ENCODE results near the gene MAST4. TPM values are rescaled to one million over a fixed set of nuclear protein-coding genes. Genes with fewer than 3 reads are reported as not detected.
A peak's percentile ranks its signal among the peaks of the same experiment; 100 is the strongest.

The MAST4 gene
- total RNA-seq, 1 experiment from 2014 or later: 26.5 TPM

GRCh38 chr5:67006500-67006848, 410.3 kb downstream of the MAST4 start:
- intact Hi-C loops (cut with micrococcal nuclease): loop anchor here (5.0 kb wide), 3 partner anchors 56 to 141 kb away; no protein-coding TSS in a partner anchor
- POLR2A ChIA-PET: interaction anchor here (1.3 to 7.9 kb wide), 9 partner anchors 8 to 177 kb away, joined by 5 to 191 read pairs (median 28); no protein-coding TSS in a partner anchor
- CTCF ChIA-PET: no interaction called here

GRCh38 chr5:67009028-67009427, 412.8 kb downstream of the MAST4 start:
- TF ChIP-seq, protein P1, sequence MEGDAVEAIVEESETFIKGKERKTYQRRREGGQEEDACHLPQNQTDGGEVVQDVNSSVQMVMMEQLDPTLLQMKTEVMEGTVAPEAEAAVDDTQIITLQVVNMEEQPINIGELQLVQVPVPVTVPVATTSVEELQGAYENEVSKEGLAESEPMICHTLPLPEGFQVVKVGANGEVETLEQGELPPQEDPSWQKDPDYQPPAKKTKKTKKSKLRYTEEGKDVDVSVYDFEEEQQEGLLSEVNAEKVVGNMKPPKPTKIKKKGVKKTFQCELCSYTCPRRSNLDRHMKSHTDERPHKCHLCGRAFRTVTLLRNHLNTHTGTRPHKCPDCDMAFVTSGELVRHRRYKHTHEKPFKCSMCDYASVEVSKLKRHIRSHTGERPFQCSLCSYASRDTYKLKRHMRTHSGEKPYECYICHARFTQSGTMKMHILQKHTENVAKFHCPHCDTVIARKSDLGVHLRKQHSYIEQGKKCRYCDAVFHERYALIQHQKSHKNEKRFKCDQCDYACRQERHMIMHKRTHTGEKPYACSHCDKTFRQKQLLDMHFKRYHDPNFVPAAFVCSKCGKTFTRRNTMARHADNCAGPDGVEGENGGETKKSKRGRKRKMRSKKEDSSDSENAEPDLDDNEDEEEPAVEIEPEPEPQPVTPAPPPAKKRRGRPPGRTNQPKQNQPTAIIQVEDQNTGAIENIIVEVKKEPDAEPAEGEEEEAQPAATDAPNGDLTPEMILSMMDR (IDR thresholded peaks at IDR 0.05; ENCODE audit: unreplicated experiment): no peak
- BruUV-seq (replicated peaks): no TSS peak
- ChIA-PET CTCF (no interaction called here), POLR2A (interaction anchor here (0.6 to 8.1 kb wide), 6 partner anchors 6 to 610 kb away, joined by 3 to 191 read pairs (median 30); no protein-coding TSS in a partner anchor)
- DNase-seq (ENCODE audit: unreplicated experiment): no peak
- Mint-ChIP-seq H3K27me3 (ENCODE audit: insufficient read depth, unreplicated experiment) (no peaks in the 10 kb centered on the region), H3K27ac (ENCODE audit: low read depth, unreplicated experiment) (peak overlapping the region; percentile 92), H3K36me3 (ENCODE audit: insufficient read depth, unreplicated experiment) (no peaks in the 10 kb centered on the region), H3K9me3 (ENCODE audit: unreplicated experiment) (no peaks in the 10 kb centered on the region), H3K4me3 (ENCODE audit: unreplicated experiment) (peak overlapping the region; percentile 24), H3K4me1 (ENCODE audit: insufficient read depth, unreplicated experiment) (peaks cover 75% of the 10 kb centered on the region)
- intact Hi-C loops (cut with micrococcal nuclease): loop anchor here (5.0 kb wide), 3 partner anchors 53 to 138 kb away; no protein-coding TSS in a partner anchor

More at GRCh38 chr5:67006500-67006848, 410.3 kb downstream of the MAST4 start:
- Mint-ChIP-seq H3K27ac (ENCODE audit: low read depth, unreplicated experiment) (peak overlapping the region; percentile 97), H3K4me3 (ENCODE audit: unreplicated experiment) (peak overlapping the region; percentile 96), H3K9me3 (ENCODE audit: unreplicated experiment) (no peaks in the 10 kb centered on the region), H3K4me1 (ENCODE audit: insufficient read depth, unreplicated experiment) (peaks cover 59% of the 10 kb centered on the region), H3K36me3 (ENCODE audit: insufficient read depth, unreplicated experiment) (no peaks in the 10 kb centered on the region), H3K27me3 (ENCODE audit: insufficient read depth, unreplicated experiment) (no peaks in the 10 kb centered on the region)
- DNase-seq (ENCODE audit: unreplicated experiment): no peak
- TF ChIP-seq, protein P1 (IDR thresholded peaks at IDR 0.05; ENCODE audit: unreplicated experiment): no peak
- no TSS peak for BruUV-seq (replicated peaks)

DNA sequence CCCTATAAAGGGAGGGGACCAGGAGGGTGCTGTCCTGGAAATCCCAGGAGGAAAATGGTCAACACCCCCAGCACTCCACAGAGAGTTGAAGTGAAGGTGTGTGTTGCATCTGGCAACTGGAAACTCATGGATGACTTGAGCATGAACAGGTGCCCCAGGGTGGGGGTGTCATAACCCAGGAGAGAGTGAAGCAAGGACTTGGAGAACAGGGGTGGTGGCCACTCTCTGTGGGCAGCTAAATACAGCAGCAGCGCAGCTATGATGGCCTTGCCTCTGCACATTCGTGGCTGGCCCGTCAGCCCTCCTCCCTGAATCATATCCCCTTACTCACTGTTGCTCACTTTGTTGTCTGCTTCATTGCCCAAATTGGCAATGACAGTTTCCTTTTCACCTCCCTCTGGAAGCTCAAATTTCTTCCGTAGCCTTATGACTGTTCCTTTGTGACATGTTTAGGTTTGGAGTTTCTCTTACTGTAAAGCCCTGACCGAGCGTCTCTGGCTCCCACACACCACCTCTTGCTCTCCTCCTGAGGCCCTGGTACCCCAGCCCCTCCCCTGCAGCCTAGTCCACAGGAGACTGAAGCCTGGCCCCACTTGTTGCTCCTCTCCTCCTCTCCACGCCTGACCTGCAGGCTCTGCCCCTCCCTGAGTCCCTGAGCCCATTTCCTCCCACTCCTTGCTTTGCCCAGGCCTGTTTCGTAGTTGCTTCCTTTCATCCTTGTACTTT, 414.7 kb downstream of the MAST4 start:
- no peaks in the 10 kb centered on the region for H3K27me3 Mint-ChIP-seq (ENCODE audit: insufficient read depth, unreplicated experiment)
- TSS peak; percentile 66 for BruUV-seq (replicated peaks)
- intact Hi-C loops (cut with micrococcal nuclease): loop anchor here (5.0 kb wide), 1 partner anchor 196 kb away; no protein-coding TSS in a partner anchor
- POLR2A ChIA-PET: interaction anchor here (0.7 to 8.1 kb wide), 18 partner anchors 6 to 207 kb away, joined by 3 to 191 read pairs (median 4); no protein-coding TSS in a partner anchor
- DNase-seq (ENCODE audit: unreplicated experiment): peak; percentile 90
- peak overlapping the region; percentile 92 for H3K27ac Mint-ChIP-seq (ENCODE audit: low read depth, unreplicated experiment)
- H3K4me3 Mint-ChIP-seq (ENCODE audit: unreplicated experiment): peak overlapping the region; percentile 65
- no peaks in the 10 kb centered on the region for H3K9me3 Mint-ChIP-seq (ENCODE audit: unreplicated experiment)
- CTCF ChIA-PET: interaction anchor here (0.6 to 3.0 kb wide), 3 partner anchors 12 to 704 kb away, joined by 3 to 9 read pairs (median 3); no protein-coding TSS in a partner anchor
- TF ChIP-seq, protein P1 (IDR thresholded peaks at IDR 0.05; ENCODE audit: unreplicated experiment): no peak
- peaks cover 80% of the 10 kb centered on the region for H3K4me1 Mint-ChIP-seq (ENCODE audit: insufficient read depth, unreplicated experiment)
- H3K36me3 Mint-ChIP-seq (ENCODE audit: insufficient read depth, unreplicated experiment): no peaks in the 10 kb centered on the region

DNA sequence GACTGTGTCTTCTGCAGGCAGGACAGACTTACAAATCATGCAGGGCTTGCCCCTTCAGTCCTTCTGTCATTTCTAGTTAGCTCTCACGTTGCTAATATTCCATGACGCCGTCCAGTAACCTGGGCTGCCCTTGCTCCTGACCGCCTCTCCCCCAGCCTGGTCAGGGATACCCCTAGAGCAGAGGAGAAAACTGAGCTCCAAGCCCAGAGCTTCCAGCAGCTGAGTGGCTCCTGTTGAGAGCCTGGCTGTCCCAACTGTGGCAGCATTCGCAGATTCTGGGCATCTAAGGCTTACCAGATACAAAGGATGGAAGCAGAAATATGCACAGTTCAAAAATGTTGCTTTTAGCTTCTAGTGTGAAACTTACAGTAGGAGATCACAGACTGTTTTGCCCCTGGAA, 415.2 kb downstream of the MAST4 start:
- intact Hi-C loops (cut with micrococcal nuclease): loop anchor here (5.0 kb wide), 1 partner anchor 196 kb away; no protein-coding TSS in a partner anchor
- peak overlapping the region; percentile 65 for H3K4me3 Mint-ChIP-seq (ENCODE audit: unreplicated experiment)
- peak overlapping the region; percentile 92 for H3K27ac Mint-ChIP-seq (ENCODE audit: low read depth, unreplicated experiment)
- POLR2A ChIA-PET: interaction anchor here (0.7 to 8.1 kb wide), 17 partner anchors 6 to 208 kb away, joined by 3 to 191 read pairs (median 6); no protein-coding TSS in a partner anchor
- peaks cover 77% of the 10 kb centered on the region for H3K4me1 Mint-ChIP-seq (ENCODE audit: insufficient read depth, unreplicated experiment)
- CTCF ChIA-PET: interaction anchor here (0.6 to 3.0 kb wide), 4 partner anchors 12 to 705 kb away, joined by 3 to 9 read pairs (median 3); no protein-coding TSS in a partner anchor
- TF ChIP-seq, protein P1 (IDR thresholded peaks at IDR 0.05; ENCODE audit: unreplicated experiment): no peak
- H3K36me3 Mint-ChIP-seq (ENCODE audit: insufficient read depth, unreplicated experiment): no peaks in the 10 kb centered on the region
- no peaks in the 10 kb centered on the region for H3K27me3 Mint-ChIP-seq (ENCODE audit: insufficient read depth, unreplicated experiment)
- TSS peak; percentile 6 for BruUV-seq (replicated peaks)
- H3K9me3 Mint-ChIP-seq (ENCODE audit: unreplicated experiment): no peaks in the 10 kb centered on the region
- DNase-seq (ENCODE audit: unreplicated experiment): no peak
